Measurements from ENCODE around the gene PRSS36. TPM values are rescaled to one million over a fixed set of nuclear protein-coding genes. Genes with fewer than 3 reads are reported as not detected.
"Not testable (repeated sequence)": the region's sequence is repeated elsewhere in the genome, so short reads cannot be mapped to it uniquely, and the experiment has no call there.

Gene PRSS36
- polyA plus RNA-seq, 4 donors, result 0.92 to 1.7 (median 1.3) TPM

DNA sequence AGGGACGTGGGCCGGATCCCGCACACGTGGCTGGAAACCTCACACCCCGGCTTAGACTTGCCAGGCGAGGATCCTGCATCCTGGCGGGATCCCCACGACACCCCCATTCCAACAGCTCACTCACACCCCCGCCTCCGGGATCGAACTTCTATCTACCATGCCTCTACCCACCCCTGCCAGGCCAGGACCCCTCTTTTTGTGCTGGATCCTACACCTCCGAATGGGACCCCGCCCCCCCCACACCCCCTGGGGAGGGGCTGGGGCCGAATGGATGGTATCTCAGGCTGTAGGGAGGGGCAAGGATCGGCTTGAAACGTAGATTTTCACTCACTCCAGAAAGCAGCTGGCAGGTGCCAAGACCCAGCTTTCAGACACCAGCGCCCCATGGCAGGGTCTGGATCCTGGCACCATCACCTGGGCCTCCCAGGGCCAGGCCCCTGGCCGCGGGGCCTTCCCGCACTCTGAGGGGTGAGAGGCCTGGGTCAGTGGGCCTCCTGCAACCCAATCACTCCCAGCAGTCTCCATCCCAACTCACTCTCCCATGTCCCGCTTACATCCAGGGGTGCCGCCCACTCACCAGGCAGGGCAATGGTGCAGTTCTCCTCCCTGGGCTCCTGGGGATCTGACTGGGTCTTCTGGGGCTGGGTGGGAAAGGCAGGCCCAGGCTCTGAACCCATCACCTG is 6.7 kb downstream of the PRSS36 start:
- DNase-seq (ENCODE audit: low read depth in 4 of 4, low spot score in 2 of 4), result no peak

DNA sequence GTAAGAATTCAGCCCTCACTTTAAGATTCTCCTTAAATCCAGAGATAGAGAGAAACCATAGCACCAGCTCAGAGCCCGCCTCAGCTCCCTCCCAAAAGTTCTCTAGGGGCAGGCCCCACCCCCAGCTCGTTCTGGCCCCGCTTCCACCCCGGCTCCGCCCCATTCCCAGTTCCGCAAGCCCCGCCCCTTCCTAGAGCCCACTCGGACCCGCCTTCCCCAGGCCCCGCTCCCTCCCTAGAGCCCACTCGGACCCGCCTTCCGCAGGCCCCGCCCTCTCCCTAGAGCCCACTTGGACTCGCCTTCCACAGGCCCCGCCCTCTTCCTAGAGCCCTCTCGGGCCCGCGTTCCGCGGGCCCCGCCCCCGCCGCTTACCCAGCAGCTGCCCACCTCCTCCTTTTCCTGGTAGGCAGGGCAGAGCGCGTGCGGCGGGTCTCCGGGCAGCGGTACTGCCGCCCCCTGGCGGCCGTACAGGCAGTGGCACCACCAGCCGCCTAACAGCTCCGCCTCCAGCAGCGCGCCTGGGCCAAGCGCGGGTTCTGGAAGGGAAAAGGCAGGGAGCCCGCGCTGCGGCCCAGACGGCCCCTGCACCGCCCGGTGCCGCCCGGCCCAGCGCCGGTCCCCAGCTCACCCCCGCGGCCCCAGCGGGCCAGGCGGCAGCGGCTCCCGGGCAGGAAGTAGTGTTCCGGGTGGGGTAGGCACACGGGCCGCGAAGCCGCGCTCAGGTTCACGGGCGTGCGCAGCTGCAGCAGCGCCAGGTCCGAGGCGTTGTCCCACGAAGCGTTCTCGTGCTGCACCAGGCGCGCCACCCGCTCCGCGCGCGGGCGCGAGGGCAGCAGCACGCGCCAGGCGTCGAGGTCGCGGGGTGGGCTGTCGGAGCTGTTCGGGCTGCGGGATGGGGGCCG is 7.5 kb downstream of the PRSS36 start:
- DNase-seq (ENCODE audit: low read depth in 4 of 4, low spot score in 2 of 4), result peak; percentile 86 to 99 (median 97)

DNA sequence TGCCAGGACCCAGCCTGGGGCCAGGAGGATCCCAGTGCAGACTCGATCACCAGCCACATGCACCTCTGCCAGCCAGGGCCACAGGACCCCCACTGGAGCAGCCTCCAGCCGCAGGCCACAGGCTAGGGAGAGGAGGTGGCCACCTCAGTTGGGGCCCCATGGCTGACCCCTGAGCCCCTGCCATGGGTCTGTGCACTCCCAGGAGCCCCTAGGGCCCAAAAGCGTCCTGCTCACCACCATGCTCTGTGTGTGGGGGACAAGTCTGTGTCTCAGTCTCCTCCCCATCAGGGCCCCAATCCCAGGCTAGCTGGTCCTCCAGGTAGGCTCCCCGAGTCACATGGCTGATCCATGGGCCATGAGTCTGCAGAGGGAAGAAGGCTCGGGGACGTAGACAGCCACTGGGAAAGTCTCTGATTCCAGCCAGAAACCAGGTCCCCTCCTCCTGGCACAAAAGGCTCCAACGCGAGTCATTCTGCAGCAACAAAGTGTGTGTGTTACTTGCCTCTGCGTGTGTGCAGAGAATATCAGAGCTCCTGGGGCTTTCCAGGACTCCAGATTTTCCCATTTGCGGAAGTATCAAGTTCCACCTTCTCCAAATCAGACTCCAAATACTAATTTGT is 8.3 kb downstream of the PRSS36 start:
- no peak for DNase-seq (ENCODE audit: low read depth in 4 of 4, low spot score in 2 of 4)

DNA sequence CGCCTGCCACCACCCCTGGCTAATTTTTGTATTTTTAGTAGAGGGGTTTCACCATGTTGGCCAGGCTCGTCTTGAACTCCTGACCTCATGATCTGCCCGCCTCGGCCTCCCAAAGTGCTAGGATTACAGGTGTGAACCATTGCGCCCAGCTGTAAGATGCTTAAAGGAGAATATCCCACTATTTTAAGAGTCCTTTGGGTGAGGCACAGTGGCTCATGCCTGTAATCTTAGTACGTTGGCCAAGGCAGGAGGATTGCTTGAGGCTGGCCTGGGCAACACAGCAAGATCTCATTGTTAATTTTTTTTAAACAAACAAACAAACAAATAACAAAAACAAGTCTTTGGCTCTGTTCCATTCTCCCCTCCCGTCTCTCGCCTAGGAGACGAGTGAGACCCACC is 8.8 kb downstream of the PRSS36 start:
- DNase-seq (ENCODE audit: low read depth in 4 of 4, low spot score in 2 of 4), result not testable (repeated sequence)

DNA sequence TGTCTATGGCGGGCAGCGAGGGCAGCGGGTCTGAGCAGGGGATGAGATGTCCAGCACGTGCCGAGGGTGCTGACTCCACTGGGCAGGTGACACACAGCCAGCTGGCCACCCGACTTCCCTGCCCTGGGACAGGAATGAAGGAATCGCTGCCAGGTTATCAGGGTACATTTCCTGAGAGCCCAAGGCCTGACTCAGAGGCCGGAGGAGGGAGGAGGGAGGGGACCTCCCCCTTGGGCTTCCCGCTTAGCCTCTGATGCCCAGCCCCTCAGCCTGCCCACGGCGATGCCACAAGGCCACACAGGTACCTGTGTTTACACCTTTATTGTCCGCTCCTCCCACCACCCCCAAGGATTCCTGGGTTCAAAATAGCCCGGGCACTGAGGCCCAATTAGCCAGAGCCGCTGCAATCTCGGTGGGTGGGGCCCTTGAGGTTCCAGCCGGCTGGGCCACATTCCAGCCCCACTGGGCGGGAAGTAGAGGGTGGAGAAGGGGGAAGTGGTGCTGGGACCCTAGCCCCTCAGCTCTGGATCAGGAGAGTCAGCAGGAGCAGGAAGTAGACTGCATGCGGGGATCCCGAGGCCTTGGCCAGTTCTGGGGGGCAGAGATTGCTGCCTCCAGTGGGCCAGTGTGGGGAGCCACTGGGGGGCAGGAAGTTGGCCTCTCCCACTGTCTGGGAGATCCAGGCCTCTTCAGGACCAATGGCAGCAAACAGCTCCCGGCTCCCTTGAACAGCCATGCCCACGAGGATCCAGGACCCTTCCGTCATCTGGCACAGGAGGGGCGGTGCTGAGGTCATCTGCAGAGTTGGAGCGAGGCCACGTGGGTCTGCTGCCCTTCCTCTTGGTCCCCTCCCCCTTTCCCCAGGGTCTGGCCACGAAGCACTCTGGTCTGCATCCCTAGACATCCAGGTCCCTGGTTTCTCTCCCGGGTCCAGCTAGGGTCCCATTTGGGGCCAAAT is 11.0 kb downstream of the PRSS36 start:
- no peak for DNase-seq (ENCODE audit: low read depth in 4 of 4, low spot score in 2 of 4)

DNA sequence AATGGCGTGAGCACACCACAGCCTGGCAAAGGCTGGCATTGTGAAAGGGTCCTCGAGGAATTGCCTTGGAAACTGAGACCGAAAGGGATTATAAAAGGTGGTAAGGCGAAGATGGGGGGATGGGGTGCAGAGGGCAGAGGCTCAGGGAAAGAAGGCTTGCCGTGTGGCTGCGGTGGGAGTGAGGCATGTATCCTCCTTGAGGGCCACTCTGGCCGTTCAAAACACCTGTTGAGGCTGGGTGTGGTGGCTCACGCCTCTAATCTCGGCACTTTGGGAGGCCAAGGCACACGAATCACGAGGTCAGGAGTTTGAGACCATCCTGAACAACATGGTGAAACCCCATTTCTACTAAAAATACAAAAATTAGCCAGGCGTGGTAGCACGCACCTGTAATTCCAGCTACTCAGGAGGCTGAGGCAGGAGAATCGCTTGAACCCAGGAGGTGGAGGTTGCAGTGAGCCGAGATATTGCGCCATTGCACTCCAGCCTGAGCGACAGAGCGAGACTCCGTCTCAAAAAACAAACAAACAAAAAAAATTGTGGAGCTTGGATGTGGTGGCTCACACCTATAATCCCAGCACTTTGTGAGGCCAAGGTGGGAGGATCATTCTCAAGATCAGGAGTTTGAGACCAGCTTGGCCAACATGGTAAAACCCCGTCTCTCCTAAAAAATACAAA is 12.9 kb downstream of the PRSS36 start:
- DNase-seq (ENCODE audit: low read depth in 4 of 4, low spot score in 2 of 4), result not testable (repeated sequence)

DNA sequence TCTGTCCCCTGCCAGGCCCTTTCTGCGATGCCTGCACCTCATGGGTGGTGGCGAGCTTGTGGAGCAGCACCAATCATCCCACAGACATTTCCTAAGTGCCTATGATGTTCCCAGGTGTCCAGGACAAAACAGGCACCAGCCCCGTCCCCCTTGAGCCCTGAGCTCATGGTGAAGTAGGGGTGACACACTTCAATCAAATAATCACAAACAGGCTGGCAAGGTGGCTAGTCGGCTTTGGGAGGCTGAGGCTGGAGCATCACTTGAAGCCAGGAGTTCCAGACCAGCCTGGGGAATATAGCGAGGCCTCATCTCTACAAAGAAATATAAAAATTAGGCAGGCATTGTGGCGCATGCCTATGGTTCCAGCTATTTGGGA is 13.6 kb downstream of the PRSS36 start:
- no peak for DNase-seq (ENCODE audit: low read depth in 4 of 4, low spot score in 2 of 4)

DNA sequence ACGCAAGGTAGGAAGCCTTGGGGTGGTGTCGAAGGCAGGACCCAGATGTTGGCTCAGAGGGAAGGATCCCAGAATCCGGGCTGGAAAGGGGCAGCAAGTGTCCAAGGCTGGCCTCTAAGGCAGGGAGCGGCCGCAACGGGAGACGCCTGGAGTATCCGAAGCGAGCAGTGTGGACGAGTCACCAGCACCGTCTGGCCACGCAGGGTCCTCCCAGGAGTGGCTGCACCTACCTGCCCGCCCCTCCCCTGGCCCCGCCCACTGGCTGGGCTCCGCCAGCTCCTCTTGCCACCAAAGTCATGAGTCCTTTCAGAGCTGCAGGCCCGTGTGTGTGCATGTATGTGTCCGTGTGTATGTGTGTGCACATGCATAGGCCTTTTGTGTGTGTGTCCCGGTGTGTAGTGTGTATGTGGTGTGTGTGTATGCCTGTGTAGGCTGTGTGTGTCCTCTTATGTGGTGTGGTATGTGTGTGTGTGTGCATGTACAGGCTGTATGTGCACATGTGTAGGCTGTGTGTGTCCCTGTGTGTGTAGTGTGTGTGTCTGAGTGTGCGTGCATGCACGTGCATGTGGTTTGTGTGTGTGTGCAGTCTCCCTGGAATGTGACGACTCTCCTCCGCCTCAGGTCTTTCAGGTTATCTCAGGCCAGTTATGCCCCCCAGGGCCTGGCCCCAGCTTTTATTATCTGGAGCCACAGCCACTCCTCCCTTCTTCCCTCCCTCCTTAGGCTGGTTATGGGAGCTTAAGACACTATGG is 14.2 kb downstream of the PRSS36 start, which contains the start of gene PRSS8:
PRSS8 (minus strand) TSS at position 193 of the 752 bp plus-strand sequence. CDS start 229 bp downstream, outside the sequence.
- no peak for DNase-seq (ENCODE audit: low read depth in 4 of 4, low spot score in 2 of 4)

DNA sequence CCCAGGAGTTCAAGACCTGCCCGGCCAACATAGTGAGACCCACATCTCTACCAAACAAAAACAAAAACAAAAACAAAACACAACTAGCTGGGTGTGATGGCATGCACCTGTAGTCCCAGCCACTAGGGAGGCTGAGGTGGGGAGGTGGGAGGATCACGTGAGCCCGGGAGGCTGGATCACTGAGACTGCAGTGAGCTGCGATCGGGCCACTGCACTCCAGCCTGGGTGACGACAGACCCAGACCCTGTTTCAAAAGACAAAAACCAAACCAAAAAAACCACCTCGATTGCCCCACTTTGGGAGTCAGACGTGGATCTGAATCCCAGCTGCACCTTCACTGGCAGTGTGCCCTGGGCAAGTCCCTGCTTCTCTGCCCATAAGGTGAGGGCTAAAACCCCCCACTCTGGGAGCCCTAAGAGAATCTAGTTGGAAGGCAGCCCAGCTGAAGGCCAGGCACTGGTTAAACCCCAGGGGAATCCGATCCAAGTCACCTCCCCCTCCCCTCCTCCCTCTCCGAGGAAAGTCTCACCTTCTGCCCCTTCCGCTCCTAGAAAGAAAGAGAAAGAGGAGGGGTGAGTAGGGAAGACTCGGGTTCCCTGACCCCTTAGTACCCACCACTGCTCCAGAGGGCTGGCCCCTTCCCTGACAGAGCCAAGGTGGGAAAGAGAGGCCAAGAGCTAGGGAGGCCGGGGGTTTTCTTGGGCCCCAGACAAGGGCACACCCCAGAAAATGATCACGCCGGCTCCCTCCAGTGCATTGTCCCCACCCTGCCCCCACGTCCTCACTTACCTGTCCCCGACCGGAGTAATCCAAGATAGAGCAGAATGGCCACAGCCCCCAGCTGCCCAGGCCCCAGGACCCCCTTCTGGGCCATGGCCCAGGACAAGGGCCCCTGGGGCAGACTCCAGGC is 15.0 kb downstream of the PRSS36 start:
- DNase-seq (ENCODE audit: low read depth in 4 of 4, low spot score in 2 of 4), result no peak

DNA sequence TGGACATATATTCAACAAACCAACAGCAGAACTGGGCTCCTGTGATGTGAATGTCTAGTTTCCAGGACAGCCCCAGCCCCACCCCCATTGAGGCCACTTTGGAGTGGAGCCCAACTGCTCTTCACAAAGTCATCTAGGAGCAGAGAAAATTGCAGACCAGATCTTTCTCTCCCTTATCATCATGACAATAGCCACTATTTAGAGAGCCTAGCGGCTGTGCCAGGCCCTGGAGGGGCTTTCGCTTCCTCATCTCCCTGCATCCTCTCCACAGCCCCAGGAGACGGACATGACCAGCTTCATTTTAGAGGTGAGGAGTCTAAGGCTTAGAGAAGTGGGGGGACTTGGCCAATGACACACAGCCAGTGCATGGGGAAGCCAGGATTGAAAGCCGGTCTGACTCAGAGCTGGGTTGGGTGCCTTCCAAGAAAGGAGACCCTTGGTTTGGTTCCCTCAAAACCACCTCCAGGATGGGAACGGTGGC is 15.7 kb downstream of the PRSS36 start:
- DNase-seq (ENCODE audit: low read depth in 4 of 4, low spot score in 2 of 4), result no peak

DNA sequence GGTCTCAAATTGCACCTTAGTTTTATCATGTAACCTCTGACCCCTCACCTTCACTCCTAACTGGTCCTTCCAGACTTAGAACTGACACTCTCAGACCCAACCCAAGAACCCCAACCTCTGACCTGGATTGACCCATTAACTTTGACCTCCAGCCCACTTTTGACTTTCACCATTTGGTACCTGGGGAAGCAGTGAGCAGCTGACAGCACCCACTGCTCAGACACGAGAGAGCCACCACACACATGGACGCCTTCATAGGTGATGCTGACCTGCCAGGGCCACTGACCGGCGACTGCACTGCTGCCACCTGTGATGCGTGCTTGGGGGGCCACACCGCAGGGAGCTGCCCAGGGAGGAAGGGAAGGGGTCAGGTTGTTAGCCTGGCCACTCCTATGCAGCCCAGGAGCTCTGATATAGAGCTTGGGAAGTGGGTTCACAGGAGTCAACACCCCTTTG is 16.8 kb downstream of the PRSS36 start:
- DNase-seq (ENCODE audit: low read depth in 4 of 4, low spot score in 2 of 4), result no peak

DNA sequence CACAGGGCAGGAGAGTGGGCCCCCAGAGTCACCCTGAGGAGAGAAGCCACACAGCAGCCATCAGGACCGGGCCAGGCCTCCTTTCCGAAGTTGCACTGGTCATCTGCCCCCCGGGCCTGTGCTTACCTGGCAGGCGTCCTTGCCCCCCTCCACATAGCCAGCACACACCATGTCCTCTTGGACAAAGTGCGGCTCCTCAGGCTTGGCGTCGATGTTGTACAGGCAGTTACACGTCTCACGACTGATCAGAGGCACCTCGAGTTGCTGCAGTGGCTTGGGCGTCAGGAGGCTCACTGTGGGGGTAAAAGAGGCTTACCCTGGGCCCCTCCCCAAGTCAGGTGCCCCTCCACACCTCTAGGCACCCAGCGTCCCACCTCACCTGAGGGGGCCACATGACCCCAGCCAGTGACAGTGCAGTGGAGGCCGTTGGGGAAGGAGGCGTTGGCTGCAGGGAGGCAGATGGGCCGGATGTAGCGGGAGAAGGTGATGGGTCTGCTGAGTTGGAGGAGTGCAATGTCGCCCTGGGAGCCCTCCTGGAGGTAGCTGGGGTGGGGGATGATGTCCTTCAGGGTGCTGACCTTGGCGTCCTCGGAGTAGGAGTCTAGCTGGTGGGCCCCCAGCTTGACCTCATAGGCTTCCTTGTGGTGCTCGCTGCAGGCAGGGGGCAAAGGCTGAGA is 17.4 kb downstream of the PRSS36 start:
- no peak for DNase-seq (ENCODE audit: low read depth in 4 of 4, low spot score in 2 of 4)

DNA sequence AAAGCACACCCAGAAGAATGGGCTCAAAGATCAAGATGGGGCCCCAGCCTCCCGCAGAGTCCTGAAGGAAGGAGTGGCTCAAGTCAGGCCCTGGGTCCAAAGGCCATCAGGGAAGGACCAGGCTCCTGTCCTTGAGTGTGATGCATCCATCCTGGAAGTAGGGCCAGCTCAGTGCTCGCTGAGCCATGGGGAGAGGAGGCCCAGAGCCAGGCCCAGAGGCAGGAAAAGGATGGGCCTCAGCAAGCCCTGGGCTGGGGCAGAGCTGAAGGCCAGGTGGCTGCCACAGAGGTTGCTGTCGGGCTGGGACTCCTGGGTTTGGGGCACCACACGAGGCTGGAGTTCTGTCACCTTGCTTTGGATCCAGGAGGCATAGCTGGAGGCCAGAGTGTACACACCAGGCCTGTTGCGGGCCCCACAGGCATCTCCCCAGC is 18.0 kb downstream of the PRSS36 start:
- no peak for DNase-seq (ENCODE audit: low read depth in 4 of 4, low spot score in 2 of 4)

DNA sequence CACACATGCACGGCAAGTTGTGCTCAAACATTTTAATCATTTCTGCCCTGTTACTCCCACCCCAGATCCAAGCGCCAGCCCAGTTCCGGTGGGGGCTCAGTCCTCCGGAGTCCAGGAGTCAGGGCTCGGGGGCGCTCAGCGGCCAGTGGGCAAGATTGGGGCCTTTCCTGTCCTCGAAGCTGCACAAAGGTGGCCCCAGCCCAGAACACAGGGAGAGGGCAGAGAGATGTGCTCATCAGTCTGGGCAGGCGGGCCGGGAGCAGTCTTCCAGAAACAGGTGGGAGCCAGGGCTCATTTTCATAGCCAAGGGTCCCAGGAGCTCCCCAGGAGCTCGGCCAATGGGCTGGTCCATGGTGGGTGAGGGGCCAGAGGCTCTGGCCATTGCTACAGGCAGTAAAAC is 18.4 kb downstream of the PRSS36 start:
- DNase-seq (ENCODE audit: low read depth in 4 of 4, low spot score in 2 of 4), result no peak

DNA sequence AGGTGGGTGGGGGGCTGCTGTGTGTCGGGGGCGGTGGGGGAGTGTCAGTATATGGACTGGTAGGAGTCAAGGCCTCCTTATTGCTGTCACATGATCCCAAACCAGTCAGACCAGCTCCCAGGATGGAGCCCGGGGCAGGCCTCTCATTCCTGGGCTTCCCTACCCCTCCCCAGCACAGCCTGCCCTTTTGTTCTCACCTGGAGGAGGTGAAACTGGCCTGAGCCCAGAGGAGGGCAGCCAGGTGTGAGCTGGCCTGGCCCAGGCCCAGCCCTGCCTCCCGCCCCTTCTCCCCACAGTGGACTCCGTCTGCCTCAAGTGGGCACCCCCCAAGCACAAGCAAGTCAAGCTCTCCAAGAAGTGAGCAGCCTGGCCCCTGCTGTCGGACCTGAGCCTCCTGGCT is 19.0 kb downstream of the PRSS36 start:
- no peak for DNase-seq (ENCODE audit: low read depth in 4 of 4, low spot score in 2 of 4)

DNA sequence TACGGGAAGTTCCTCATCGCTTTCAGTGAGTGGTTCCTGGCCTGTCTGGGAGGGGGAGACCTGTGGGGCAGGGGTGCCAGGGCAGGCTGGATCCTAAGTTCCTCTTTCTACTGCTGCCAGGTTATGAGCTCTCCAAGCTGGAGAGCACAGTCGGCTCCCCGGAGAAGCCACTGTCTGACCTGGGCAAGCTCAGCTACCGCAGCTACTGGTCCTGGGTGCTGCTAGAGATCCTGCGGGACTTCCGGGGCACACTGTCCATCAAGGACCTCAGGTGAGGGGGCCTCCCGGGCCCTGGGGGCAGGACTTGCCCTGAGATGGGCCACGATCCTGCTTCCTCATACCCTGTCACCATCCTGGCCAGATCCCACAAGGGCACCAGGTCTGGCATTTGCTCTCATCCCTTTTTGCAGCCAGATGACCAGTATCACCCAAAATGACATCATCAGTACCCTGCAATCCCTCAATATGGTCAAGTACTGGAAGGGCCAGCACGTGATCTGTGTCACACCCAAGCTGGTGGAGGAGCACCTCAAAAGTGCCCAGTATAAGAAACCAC is 19.5 kb downstream of the PRSS36 start:
- no peak for DNase-seq (ENCODE audit: low read depth in 4 of 4, low spot score in 2 of 4)
